Liver (tissue), 3 donors: ENCODE results near the gene OSTC.

Experiments
- GABPA ChIP-seq, 2 donors: IDR thresholded peaks in 1 of 2; conservative IDR thresholded peaks in 1 of 2; 2 replicates each; pipeline ENCODE4 v1.6.1; 2016; ENCODE audit warnings: antibody characterized with exemption in 2 of 2, mild to moderate bottlenecking in 1 of 2, moderate library complexity in 1 of 2
- HNF4G ChIP-seq: IDR thresholded peaks from 2 replicates; pipeline ENCODE4 v1.6.1; 2016; ENCODE audit warnings: antibody characterized with exemption
- RAD21 ChIP-seq, 2 donors: IDR thresholded peaks; 2 replicates each; pipeline ENCODE4 v1.6.1; 2016; ENCODE audit warnings: antibody characterized with exemption in 2 of 2, mild to moderate bottlenecking in 2 of 2
- TAF1 ChIP-seq: conservative IDR thresholded peaks from 2 replicates; pipeline ENCODE4 v1.6.1; 2016; ENCODE audit warnings: antibody characterized with exemption, mild to moderate bottlenecking
- TF ChIP-seq, protein P1 (sequence below): fragments of 150-350 bp; IDR thresholded peaks from 2 replicates; pipeline ENCODE4 v1.5.1; 2017; ENCODE audit warnings: improper control_type of control experiment, low read depth, low read length; ENCODE audit not compliant: missing input control
- TF ChIP-seq, protein P2 (sequence below): IDR thresholded peaks from 2 replicates; pipeline ENCODE4 v1.6.1; 2016; ENCODE audit warnings: antibody characterized with exemption, mild to moderate bottlenecking
- TF ChIP-seq, protein P3 (sequence below): IDR thresholded peaks from 2 replicates; pipeline ENCODE4 v1.6.1; 2016; ENCODE audit warnings: antibody characterized with exemption
- donor health status: healthy.
- donor health status: healthy.

DNA sequence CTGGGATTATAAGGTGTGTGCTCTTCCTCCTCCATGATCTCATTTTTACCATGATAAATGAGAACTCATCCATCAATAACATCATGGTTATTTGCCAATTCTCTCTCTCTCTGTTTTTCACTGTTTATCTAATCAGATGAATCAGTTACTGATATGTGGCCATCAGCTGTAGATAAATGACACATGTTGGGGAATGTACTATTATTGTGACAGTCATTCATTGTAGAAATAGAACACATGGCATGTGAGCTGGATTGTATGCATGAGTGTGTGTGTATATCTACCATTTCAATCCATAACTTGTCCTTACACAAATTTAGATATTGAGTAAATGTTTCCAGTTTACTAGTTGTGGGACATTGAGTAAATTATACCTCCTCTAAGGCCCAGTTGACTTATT is 53.0 kb downstream of the OSTC start:
- TF ChIP-seq, protein P1, sequence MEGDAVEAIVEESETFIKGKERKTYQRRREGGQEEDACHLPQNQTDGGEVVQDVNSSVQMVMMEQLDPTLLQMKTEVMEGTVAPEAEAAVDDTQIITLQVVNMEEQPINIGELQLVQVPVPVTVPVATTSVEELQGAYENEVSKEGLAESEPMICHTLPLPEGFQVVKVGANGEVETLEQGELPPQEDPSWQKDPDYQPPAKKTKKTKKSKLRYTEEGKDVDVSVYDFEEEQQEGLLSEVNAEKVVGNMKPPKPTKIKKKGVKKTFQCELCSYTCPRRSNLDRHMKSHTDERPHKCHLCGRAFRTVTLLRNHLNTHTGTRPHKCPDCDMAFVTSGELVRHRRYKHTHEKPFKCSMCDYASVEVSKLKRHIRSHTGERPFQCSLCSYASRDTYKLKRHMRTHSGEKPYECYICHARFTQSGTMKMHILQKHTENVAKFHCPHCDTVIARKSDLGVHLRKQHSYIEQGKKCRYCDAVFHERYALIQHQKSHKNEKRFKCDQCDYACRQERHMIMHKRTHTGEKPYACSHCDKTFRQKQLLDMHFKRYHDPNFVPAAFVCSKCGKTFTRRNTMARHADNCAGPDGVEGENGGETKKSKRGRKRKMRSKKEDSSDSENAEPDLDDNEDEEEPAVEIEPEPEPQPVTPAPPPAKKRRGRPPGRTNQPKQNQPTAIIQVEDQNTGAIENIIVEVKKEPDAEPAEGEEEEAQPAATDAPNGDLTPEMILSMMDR = no peak
- no peak for TF ChIP-seq TAF1
- TF ChIP-seq RAD21 (IDR thresholded peaks at IDR 0.05) = no peak
- TF ChIP-seq GABPA (IDR thresholded peaks at IDR 0.05 in 1 of 2, conservative IDR thresholded peaks at IDR 0.05 in 1 of 2) = no peak
- TF ChIP-seq, protein P2, sequence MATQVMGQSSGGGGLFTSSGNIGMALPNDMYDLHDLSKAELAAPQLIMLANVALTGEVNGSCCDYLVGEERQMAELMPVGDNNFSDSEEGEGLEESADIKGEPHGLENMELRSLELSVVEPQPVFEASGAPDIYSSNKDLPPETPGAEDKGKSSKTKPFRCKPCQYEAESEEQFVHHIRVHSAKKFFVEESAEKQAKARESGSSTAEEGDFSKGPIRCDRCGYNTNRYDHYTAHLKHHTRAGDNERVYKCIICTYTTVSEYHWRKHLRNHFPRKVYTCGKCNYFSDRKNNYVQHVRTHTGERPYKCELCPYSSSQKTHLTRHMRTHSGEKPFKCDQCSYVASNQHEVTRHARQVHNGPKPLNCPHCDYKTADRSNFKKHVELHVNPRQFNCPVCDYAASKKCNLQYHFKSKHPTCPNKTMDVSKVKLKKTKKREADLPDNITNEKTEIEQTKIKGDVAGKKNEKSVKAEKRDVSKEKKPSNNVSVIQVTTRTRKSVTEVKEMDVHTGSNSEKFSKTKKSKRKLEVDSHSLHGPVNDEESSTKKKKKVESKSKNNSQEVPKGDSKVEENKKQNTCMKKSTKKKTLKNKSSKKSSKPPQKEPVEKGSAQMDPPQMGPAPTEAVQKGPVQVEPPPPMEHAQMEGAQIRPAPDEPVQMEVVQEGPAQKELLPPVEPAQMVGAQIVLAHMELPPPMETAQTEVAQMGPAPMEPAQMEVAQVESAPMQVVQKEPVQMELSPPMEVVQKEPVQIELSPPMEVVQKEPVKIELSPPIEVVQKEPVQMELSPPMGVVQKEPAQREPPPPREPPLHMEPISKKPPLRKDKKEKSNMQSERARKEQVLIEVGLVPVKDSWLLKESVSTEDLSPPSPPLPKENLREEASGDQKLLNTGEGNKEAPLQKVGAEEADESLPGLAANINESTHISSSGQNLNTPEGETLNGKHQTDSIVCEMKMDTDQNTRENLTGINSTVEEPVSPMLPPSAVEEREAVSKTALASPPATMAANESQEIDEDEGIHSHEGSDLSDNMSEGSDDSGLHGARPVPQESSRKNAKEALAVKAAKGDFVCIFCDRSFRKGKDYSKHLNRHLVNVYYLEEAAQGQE = no peak
- TF ChIP-seq, protein P3, sequence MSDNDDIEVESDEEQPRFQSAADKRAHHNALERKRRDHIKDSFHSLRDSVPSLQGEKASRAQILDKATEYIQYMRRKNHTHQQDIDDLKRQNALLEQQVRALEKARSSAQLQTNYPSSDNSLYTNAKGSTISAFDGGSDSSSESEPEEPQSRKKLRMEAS = no peak
- no peak for TF ChIP-seq HNF4G
